Measurements from ENCODE around the gene SLC2A13.

Gene SLC2A13

DNA sequence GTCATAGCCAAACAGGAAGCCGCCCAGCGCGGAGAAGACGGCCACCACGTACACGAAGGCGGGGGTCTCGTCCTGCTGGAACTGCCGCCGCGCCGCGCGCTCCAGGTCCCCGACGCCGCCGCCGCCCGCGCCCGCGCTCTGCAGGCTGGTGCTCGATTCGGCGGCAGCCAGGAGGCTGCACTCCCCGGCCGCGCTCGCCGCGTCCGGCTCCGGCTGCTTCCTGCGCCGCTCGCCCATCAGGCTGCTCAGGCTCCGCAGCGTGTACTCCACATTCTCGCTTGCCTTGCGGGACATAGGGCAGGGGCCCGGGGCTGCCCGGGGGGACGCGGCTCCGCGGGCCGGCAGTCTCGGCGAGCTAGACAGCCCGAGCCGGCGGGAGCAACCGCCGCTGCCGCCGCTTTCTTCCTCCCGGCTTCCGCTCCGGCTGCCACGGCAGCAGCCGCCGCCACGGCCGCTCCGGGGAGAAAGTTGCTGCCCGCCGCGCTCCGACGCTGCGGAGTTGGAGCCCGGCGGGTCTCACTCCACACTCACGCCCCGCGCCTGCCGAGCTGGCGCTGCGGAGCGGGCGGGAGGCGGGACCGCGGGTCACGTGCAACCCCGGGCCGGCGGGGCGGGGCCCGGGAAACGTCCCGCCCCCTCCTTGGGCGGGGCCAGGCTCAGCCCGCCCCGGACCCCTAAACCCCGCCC, at the start of gene SLC2A13:
Gene SLC2A13 (minus strand): TSS at position 567 of the 687 bp plus-strand sequence. CDS start 273 bp downstream, at position 294.
- peak; percentile 97 for DNase-seq (ENCODE audit: low spot score)

GRCh38 chr12:40154381-40154780, 48.5 kb upstream of the SLC2A13 start:
- DNase-seq (ENCODE audit: low spot score) = no peak

DNA sequence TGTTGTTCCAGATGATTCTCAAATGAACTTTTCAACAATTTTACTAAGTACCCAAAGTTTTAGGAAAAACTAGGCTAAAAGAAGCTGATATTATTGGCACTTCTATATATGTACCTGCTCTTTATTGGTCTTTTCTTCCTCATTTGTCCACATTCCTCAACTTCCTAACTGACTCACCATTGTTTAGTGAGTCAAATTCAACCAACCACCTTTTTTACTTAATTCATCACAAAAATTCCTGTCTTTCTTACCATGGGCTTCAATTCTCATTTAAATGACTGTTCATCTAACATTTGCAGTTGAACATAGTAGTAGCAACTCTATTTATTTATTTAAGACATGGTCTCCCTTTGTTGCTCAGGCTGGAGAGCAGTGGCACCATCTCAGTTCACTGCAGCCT, 47.6 kb upstream of the SLC2A13 start:
- no peak for DNase-seq (ENCODE audit: low spot score)

- DNase-seq (ENCODE audit: low spot score) = peak; percentile 22
Observed at GRCh38 chr12:40152783-40153383, 47.0 kb upstream of the SLC2A13 start.

DNA sequence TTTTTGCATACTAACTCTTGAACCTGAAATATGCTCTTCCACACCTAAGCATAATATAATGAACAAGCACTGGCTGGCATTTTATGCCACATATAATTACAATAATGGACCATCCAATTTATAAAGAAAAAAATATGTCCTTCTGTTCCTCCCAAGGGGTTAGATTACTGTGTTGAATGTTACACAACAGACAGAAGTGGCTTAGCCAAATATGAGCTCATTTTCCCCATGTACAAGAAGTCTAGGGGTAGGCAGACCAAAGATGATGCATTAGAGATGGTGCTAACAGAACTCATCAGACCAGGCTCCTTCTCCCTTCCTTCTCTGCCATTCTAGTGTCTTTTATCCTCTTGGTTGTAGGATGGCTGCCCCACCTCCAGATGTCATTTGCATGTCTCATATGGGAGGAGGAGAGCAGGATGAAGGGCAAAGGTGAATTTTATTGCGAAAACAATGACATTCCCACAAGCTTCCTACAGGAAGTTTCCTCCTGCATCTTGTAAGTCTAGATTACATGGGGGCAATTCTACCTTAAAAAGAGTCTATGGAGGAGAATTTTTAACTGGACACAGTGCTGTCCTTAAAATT, 43.9 kb upstream of the SLC2A13 start:
- no peak for DNase-seq (ENCODE audit: low spot score)

- no peak for DNase-seq (ENCODE audit: low spot score)
Observed at GRCh38 chr12:40146800-40147797, 41.2 kb upstream of the SLC2A13 start.

DNA sequence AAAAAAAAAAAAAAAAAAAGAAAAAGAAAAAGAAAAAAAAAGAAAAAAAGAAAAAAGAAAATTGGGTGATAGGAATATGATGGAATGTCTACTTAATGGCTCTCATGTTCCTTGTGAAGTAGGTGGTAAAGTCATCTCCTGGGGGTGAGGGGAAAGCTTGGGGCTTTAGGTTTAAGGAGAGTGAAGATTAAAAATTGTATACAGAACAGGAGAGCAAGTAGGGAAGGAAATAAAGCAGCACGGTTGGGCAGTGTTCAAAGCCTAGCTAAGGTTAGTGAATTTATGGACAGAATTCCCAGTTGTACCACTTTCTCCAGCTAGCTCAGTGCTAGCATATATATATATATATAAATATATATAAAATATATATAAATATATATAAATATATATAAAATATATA, 40.0 kb upstream of the SLC2A13 start:
- DNase-seq (ENCODE audit: low spot score) = no peak

- DNase-seq (ENCODE audit: low spot score) = no peak
Observed at GRCh38 chr12:40144023-40144422, 38.1 kb upstream of the SLC2A13 start.

DNA sequence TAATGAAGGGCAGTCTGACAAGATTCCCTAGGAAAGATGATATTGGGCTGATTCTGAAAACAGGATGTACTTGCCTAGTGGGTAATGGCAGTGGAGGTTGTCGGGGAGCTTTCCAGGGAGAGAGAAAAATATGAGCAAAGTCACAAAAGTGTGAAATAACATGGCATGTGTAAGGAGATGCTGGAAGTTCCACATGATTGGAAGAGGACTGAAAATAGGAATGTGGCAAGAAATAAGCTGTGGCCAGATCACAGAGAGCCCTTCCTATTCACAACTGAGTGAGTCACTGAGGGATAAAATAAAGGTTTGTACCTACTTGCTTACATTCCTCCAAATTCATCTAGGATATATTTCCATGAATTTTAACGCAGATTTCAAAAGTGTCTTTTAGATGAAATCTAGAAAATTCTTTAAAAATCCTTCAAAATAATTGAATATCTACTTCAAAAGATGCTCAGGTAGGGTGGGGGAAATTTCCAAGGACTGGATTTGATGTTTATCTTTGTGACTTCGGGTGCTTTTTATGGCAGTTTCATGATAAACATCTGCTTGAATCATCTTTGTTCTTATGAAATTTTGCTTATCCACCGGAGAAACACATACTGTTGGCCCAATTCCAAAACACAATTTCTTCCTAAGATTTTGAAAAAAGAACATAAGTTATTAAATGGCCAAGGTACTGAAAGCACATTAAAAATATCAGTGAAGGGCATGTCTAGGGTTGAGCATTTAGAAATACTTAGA, 36.3 kb upstream of the SLC2A13 start:
- DNase-seq (ENCODE audit: low spot score) = no peak

GRCh38 chr12:40138526-40138925, 32.6 kb upstream of the SLC2A13 start:
- DNase-seq (ENCODE audit: low spot score) = no peak

- DNase-seq (ENCODE audit: low spot score) = peak; percentile 7
Observed at GRCh38 chr12:40137252-40137651, 31.4 kb upstream of the SLC2A13 start.

- no peak for DNase-seq (ENCODE audit: low spot score)
Observed at GRCh38 chr12:40127408-40127807, 21.5 kb upstream of the SLC2A13 start.

GRCh38 chr12:40123496-40123895, 17.6 kb upstream of the SLC2A13 start:
- DNase-seq (ENCODE audit: low spot score) = no peak

DNA sequence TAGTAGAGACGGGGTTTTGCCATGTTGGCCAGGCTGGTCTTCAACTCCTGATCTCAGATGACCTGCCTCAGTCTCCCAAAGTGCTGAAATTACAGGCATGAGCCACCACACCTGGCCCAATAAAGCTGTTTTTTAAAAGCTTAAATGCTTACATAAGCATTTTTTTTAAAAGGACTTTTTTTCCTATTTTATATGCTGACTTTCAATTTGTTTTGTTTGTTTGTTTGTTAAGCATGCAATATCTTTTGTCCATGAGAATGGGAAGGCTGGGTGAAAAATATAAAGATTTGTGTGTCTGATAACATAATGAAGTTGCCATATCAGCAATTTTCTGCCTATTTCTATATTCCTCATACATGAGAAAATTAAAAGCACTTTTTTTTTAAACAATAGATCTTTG, 17.0 kb upstream of the SLC2A13 start:
- no peak for DNase-seq (ENCODE audit: low spot score)

DNA sequence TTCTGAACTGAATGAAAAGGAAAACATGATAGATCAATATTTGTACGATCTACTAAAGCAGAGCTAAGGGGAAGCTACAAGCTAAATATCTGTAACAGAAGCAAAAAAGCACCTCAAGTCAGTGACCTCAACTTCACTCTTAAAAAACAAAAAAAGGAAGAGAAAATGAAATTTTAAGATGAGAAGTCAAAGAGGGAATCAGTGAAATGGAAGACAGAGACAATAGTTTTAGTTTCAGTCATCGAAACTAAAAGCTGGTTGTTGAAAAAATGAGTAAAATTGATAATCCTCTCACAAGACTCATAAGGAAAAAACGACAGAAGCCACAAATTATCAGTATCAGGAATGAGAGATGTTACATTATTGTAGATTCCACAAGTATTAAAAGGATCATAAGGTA, 11.9 kb upstream of the SLC2A13 start:
- no peak for DNase-seq (ENCODE audit: low spot score)

- DNase-seq (ENCODE audit: low spot score) = no peak
Observed at GRCh38 chr12:40110586-40110985, 4.7 kb upstream of the SLC2A13 start.

- DNase-seq (ENCODE audit: low spot score) = no peak
Observed at GRCh38 chr12:40107803-40108620, 2.1 kb upstream of the SLC2A13 start.

- DNase-seq (ENCODE audit: low spot score) = peak; percentile 76
Observed at GRCh38 chr12:40107098-40107802, 1.4 kb upstream of the SLC2A13 start.

GRCh38 chr12:40106655-40107054, 774 bp upstream of the SLC2A13 start:
- DNase-seq (ENCODE audit: low spot score) = no peak

DNA sequence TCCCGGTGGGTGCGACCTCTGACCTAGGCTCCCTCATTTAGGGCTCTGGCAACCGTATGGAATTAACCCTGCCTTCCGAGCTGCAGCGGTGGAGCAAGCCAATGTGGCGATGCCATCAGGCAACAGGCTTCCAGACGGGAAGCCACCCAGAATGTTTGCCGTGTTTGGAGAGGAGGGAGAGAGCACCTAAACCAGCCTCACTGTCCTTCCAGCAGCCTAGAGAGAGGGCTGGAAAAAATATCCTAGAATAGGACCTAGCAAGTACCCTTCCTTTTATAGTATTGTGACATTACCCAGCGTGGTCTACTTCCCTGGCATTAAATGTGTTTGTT, 287 bp upstream of the SLC2A13 start:
- no peak for DNase-seq (ENCODE audit: low spot score)

GRCh38 chr12:40105265-40105514, 691 bp downstream of the SLC2A13 start:
- DNase-seq (ENCODE audit: low spot score) = no peak

Data from AG20443 (cell line).